SKM-1 (cell line): ENCODE data around the gene SLC35F3.
"Not testable (repeated sequence)": the region's sequence is repeated elsewhere in the genome, so short reads cannot be mapped to it uniquely, and the experiment has no call there.

Experiments used
- DNase-seq: peaks from one replicate; lab custom pipeline; 2025; ENCODE audit not compliant: unreplicated experiment; lab: John Stamatoyannopoulos, UW

The SLC35F3 gene

GRCh38 chr1:234279021-234279420 is 374.5 kb downstream of the SLC35F3 start:
- DNase-seq: no peak

GRCh38 chr1:234280500-234280899 is 376.0 kb downstream of the SLC35F3 start:
- DNase-seq: no peak

DNA sequence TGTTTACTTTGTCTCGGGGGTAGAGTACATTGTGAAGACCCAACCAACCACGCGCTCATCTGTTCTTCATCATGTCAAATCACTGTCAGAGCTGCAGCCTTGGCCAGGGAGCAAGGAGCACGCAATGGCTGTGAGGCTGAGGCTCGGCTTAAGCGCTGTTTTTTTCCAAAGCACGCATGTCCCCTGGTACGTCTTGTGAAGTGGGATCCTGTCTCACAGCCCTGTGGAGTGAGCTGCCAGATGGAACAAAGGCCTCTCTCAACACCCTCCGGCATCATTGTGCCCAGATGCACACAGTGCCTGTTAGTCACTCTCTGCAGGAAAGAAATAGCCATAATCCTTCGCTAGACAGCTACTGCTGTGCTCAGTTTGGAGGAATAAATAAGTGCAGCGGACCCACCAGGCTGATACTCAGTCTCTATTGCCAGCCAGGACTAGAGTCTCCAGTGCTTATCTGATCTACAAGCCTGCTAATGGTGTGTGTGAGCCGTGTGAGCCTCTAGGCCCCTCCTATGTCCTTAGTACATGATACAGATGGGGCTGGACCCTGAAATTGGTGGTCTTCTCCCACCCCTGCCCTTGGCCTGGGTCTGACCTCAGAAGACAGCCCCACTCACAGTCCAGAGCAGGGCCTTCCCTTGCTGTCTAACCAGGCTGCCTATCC is 377.5 kb downstream of the SLC35F3 start:
- no peak for DNase-seq

GRCh38 chr1:234286206-234286605 is 381.7 kb downstream of the SLC35F3 start:
- DNase-seq: no peak

DNA sequence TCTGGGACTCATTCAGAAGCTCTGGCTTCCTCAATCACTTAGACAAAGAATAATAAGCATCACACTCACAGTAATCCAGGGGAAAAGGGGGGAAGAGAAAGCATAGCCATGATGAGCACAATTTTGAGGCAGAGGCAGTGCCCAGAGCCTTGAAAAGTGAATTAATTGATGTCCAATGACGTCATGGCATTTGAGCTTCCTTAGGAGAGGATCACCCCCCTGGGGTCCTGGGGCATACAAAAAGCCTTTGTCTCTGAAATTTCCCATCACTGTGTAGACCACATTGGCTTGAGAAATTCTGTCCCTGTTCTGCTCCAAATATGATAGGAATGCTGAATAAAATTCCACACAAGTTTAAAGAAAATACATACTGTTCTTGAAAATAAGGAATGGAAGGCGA is 384.5 kb downstream of the SLC35F3 start:
- no peak for DNase-seq

GRCh38 chr1:234289538-234290305 is 385.2 kb downstream of the SLC35F3 start:
- no peak for DNase-seq

- DNase-seq: no peak
Observed at GRCh38 chr1:234292011-234292410, 387.5 kb downstream of the SLC35F3 start.

GRCh38 chr1:234292548-234292947 is 388.1 kb downstream of the SLC35F3 start:
- no peak for DNase-seq

GRCh38 chr1:234294109-234294817 is 389.8 kb downstream of the SLC35F3 start:
- DNase-seq: no peak

GRCh38 chr1:234295068-234295467 is 390.6 kb downstream of the SLC35F3 start:
- DNase-seq: no peak

- no peak for DNase-seq
Observed at GRCh38 chr1:234295626-234296025, 391.1 kb downstream of the SLC35F3 start.

GRCh38 chr1:234296496-234296895 is 392.0 kb downstream of the SLC35F3 start:
- DNase-seq: no peak

- no peak for DNase-seq
Observed at GRCh38 chr1:234297668-234298067, 393.2 kb downstream of the SLC35F3 start.

DNA sequence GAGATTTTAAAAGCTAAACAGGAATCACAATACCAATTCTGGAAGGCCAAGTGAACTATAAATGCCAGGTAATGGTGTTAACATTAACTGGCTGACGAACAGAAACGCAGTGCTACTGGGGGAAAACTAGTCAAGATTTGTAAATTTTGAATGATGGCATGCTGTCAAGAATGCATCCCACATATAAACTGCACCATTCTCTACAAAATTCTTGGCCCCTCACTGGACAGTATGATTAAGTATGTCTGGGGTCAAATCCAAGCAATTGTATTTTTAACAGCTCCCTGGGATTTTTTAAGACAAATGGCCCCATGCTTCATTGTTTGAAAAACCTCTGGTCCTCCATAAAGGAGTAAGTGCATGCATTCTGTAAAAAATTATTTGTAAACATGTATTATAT is 395.6 kb downstream of the SLC35F3 start:
- DNase-seq: no peak

DNA sequence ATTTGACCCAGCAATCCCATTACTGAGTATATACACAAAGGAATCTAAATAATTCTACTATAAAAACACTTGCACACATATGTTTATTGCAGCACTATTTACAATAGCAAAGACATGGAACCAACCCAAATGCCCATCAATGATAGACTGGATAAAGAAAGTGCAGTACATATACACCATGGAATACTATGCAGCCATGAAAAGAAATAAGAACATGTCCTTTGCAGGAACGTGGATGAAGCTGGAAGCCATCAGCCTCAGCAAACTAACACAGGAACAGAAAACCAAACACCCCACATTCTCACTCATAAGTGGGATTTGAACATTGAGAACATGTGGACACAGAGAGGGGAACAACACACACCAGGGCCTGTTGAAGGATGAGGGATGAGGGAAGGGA is 397.2 kb downstream of the SLC35F3 start:
- not testable (repeated sequence) for DNase-seq

GRCh38 chr1:234302354-234302962 is 398.0 kb downstream of the SLC35F3 start:
- DNase-seq: peak; percentile 99

DNA sequence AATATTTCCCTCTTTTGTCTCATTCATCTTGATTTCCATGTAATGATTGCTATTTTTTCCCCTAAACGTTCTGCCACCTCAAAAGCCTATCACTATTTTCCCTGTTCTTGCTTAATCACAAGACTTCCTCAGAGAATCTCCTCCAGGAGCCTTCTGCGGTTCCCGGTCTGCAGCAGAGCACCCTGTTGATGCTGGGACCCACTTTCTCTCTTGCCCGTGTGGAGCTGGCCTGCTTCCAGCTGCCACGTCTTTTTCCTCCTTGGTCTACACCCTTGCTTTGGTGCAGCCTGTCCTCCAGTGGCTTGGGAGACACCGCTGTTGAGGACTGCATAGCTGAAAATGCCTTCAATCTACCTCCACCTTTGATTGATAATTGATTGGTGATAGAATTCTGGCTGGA is 398.8 kb downstream of the SLC35F3 start:
- DNase-seq: no peak

GRCh38 chr1:234307726-234308125 is 403.2 kb downstream of the SLC35F3 start:
- peak; percentile 22 for DNase-seq

DNA sequence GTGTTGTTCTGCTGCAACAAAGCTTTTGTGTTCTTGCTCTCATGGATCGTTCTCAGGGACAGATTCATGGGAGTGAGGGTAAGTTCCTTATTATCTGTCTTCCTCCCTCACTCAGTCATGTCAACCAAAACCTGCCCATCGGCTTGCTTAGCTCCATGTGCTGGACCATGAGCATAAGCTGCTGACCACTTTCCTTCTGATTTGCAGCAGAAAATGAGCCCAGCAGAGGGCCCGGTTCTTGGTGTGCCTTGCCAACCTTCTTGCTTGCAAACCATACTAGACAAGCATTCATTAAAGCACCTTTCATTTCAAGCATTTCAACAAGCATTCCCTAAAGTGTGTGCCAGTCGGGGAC is 404.7 kb downstream of the SLC35F3 start:
- DNase-seq: no peak

DNA sequence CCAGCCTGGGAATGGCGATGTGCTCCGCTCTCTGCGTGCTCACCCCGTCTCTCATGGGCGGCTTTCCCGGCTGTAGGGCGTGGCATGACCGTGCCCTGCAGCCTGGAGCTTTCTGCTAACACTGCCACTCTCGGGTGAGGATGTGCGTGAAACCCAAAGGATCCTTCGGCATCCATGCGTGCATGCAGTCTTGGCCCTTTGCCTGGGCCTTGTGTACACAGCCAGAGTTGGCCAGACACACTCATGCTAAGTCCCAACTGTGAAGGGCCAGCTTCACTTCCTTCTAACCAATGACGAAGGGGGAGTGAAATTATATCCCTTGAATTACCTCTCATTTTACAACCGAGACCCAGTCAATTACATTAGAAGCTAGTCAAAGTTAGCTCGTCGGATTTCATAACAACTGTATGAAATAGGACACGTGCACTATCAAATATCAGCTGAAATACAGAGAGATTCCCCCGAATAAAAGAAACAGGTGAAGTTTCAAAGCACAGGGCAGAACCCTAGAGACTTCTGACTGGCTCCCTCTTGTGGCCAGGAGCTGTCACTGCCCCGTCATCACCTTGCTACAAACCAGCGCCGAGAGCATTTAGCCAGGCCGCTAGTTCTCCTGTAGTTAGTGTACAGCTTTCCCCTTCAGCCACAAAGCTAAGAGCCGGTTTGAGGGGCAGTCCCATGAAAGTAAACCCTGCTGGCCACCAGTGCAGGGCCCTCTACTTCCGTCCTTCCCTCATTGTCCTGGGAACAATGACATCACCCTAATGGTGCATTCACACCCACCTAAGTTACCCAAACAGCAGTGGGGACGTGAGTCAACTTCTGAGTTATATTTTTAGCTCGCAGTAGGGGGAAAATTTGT is 405.4 kb downstream of the SLC35F3 start:
- peak; percentile 58 for DNase-seq

DNA sequence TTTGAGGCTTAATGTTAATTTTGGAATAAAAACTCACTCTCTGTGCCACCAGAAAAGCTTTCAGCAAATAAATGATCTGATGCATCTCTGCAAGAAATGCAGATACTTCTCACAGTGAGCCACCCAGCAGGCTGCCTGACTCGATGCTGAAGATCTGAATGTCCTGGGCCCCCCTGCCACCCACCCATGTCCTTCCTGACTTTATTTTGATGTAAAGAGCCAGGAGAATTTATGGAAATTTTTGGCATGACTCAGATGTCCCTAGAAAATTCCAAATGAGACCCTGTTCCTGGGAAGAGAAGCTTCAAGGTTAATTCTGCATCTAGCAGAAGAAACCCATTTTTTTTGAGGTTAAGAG is 406.0 kb downstream of the SLC35F3 start:
- no peak for DNase-seq
